Measurements from ENCODE around the gene ANKFN1. TPM values are rescaled to one million over a fixed set of nuclear protein-coding genes. Genes with fewer than 3 reads are reported as not detected.

The ANKFN1 gene
- total RNA-seq, 1 donor from 2014 or later, result not detected

DNA sequence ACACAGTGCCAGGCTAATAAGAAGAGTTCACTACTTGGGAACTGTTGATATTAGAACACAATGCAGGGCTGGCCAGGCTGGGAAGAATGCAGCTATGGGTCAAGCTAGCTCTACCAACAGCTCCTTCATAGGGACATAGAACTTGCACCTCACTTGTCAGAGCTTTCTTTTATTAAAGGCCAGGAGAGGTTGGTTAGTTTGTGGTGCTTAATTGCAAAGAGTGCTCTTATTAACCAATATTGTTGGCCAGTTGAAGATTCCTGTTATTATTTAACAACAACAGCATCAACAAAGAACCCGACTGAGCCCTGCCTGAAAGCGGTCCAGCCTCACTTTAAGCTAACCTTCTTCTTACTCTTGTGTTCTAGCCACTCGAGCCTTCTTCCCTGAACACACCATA is 43.4 kb upstream of the ANKFN1 start:
- Histone ChIP-seq H3K4me2 (ENCODE audit: low read length) (no peak overlapping the region), H2AFZ (ENCODE audit: low read depth, low read length) (no peak overlapping the region), H3K36me3 (ENCODE audit: insufficient read depth, low read length) (no peaks in the 10 kb centered on the region), H3K4me3 (ENCODE audit: insufficient read depth, low read depth, low read length) (no peak overlapping the region), H3K4me1 (ENCODE audit: insufficient read depth, low read length) (no peaks in the 10 kb centered on the region), H3K9me3 (ENCODE audit: insufficient read depth, low read depth, low read length) (no peaks in the 10 kb centered on the region), H4K20me1 (ENCODE audit: insufficient read depth, low read length) (no peaks in the 10 kb centered on the region), H3K27me3 (ENCODE audit: insufficient read depth, low read length) (peaks cover 2% of the 10 kb centered on the region), H3K27ac (ENCODE audit: low read depth, low read length) (no peak overlapping the region), H3K79me2 (ENCODE audit: insufficient read depth, low read length) (no peaks in the 10 kb centered on the region), H3K9ac (ENCODE audit: low read length) (no peak overlapping the region)
- Mint-ChIP-seq H3K27ac (ENCODE audit: unreplicated experiment) (no peak overlapping the region), H3K27me3 (ENCODE audit: low read depth, unreplicated experiment) (peaks cover 13% of the 10 kb centered on the region), H3K4me1 (ENCODE audit: low read depth, unreplicated experiment) (no peaks in the 10 kb centered on the region), H3K9me3 (ENCODE audit: unreplicated experiment) (no peaks in the 10 kb centered on the region), H3K4me3 (ENCODE audit: unreplicated experiment) (no peak overlapping the region), H3K36me3 (ENCODE audit: low read depth, unreplicated experiment) (peaks cover 1% of the 10 kb centered on the region)
- DNase-seq (ENCODE audit: low read depth) (no peak), FAIRE-seq (no peak)
- TF ChIP-seq, protein P1, sequence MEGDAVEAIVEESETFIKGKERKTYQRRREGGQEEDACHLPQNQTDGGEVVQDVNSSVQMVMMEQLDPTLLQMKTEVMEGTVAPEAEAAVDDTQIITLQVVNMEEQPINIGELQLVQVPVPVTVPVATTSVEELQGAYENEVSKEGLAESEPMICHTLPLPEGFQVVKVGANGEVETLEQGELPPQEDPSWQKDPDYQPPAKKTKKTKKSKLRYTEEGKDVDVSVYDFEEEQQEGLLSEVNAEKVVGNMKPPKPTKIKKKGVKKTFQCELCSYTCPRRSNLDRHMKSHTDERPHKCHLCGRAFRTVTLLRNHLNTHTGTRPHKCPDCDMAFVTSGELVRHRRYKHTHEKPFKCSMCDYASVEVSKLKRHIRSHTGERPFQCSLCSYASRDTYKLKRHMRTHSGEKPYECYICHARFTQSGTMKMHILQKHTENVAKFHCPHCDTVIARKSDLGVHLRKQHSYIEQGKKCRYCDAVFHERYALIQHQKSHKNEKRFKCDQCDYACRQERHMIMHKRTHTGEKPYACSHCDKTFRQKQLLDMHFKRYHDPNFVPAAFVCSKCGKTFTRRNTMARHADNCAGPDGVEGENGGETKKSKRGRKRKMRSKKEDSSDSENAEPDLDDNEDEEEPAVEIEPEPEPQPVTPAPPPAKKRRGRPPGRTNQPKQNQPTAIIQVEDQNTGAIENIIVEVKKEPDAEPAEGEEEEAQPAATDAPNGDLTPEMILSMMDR (IDR thresholded peaks at IDR 0.05; ENCODE audit: insufficient read depth, low read depth, low read length), result no peak
- no peak for TF ChIP-seq EZH2 (IDR thresholded peaks at IDR 0.05; ENCODE audit: insufficient read depth, low read length)

DNA sequence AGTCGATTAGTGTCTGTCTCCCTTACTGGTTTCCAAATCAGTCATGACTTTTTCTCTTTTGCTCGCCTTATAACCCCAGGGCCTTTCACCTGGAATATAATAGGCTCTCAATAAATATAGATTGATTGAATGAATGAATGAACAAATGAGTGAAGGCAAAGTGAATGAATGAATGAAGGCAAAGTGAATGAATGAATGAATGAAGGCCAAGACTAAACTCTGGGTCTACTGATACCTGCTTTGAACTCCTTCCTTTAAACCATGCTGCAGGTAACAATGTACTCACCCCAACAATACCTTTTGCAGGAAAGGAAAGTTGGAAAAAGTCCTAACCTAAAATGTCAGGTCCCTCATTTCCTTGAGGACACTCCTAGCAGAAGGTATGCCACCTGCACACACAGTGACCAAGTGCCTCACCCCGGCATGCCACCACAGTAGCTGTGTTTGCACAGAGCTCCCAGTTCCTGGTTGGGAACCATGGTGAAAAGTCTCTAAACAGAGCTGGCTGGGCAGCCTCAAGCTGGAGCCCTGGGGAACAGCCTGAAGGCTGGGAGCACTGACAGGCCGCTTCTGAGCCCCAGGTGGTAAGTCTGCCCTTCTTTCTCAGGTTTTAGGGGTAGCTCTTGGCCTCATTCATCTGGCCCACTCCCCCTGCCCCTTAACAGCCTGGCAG is 42.7 kb upstream of the ANKFN1 start:
- no peak overlapping the region for H3K4me3 Mint-ChIP-seq (ENCODE audit: unreplicated experiment)
- H3K27ac ChIP-seq (ENCODE audit: low read depth, low read length), result no peak overlapping the region
- H3K36me3 Mint-ChIP-seq (ENCODE audit: low read depth, unreplicated experiment), result no peaks in the 10 kb centered on the region
- DNase-seq (ENCODE audit: low read depth) (no peak), FAIRE-seq (no peak)
- H4K20me1 ChIP-seq (ENCODE audit: insufficient read depth, low read length), result no peaks in the 10 kb centered on the region
- TF ChIP-seq, protein P1 (IDR thresholded peaks at IDR 0.05; ENCODE audit: insufficient read depth, low read depth, low read length), result no peak
- no peak for TF ChIP-seq EZH2 (IDR thresholded peaks at IDR 0.05; ENCODE audit: insufficient read depth, low read length)
- no peaks in the 10 kb centered on the region for H3K9me3 Mint-ChIP-seq (ENCODE audit: unreplicated experiment)
- no peaks in the 10 kb centered on the region for H3K27me3 ChIP-seq (ENCODE audit: insufficient read depth, low read length)
- H3K4me2 ChIP-seq (ENCODE audit: low read length), result no peak overlapping the region
- no peak overlapping the region for H3K27ac Mint-ChIP-seq (ENCODE audit: unreplicated experiment)
- H3K4me3 ChIP-seq (ENCODE audit: insufficient read depth, low read depth, low read length), result no peak overlapping the region
- H3K79me2 ChIP-seq (ENCODE audit: insufficient read depth, low read length), result no peaks in the 10 kb centered on the region
- peaks cover 6% of the 10 kb centered on the region for H3K27me3 Mint-ChIP-seq (ENCODE audit: low read depth, unreplicated experiment)
- no peaks in the 10 kb centered on the region for H3K4me1 Mint-ChIP-seq (ENCODE audit: low read depth, unreplicated experiment)
- no peaks in the 10 kb centered on the region for H3K4me1 ChIP-seq (ENCODE audit: insufficient read depth, low read length)
- no peak overlapping the region for H3K9ac ChIP-seq (ENCODE audit: low read length)
- H2AFZ ChIP-seq (ENCODE audit: low read depth, low read length), result no peak overlapping the region
- H3K9me3 ChIP-seq (ENCODE audit: insufficient read depth, low read depth, low read length), result no peaks in the 10 kb centered on the region
- no peaks in the 10 kb centered on the region for H3K36me3 ChIP-seq (ENCODE audit: insufficient read depth, low read length)
